ENCODE data around the gene SSTR3. TPM values are rescaled to one million over a fixed set of nuclear protein-coding genes. Genes with fewer than 3 reads are reported as not detected.
"Not testable (repeated sequence)": the region's sequence is repeated elsewhere in the genome, so short reads cannot be mapped to it uniquely, and the experiment has no call there.

SSTR3 gene
- total RNA-seq, 2 experiments from 2014 or later, result 3.5 to 3.6 TPM

DNA sequence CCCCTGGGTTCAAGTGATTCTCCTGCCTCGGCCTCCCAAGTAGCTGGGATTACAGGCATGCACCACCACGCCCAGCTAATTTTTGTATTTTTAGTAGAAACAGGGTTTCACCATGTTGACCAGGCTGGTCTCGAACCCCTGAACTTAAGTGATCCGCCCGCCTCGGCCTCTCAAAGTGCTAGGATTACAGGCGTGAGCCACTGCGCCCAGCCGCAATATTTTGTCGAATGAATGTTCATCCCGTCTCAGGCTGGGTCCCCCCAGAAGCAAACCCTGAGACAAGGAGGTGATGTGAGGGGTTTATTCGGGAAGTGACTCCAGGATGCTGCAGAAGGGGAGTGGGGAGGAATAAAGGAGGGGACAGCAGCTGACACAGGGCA, 21.1 kb upstream of the SSTR3 start:
- POLR2A ChIA-PET, result interaction anchor here (1.9 to 7.4 kb wide), 2 partner anchors 8 to 14 kb away, joined by 8 to 278 read pairs; partner anchors contain the start of gene RAC2
- H3K27ac Mint-ChIP-seq, result peak overlapping the region; percentile 87
- H3K27me3 Mint-ChIP-seq (ENCODE audit: low read depth); H3K9me3 Mint-ChIP-seq (ENCODE audit: insufficient read depth); ATAC-seq; DNase-seq: not testable (repeated sequence)
- CTCF ChIA-PET, result interaction anchor here (0.8 to 2.0 kb wide), 2 partner anchors 9 to 27 kb away, joined by 3 to 9 read pairs; no protein-coding TSS in a partner anchor
- H3K36me3 Mint-ChIP-seq (ENCODE audit: low read depth), result peaks cover 94% of the 10 kb centered on the region
- peak overlapping the region; percentile 99 for H3K4me3 Mint-ChIP-seq
- peaks cover 97% of the 10 kb centered on the region for H3K4me1 Mint-ChIP-seq (ENCODE audit: low read depth)

DNA sequence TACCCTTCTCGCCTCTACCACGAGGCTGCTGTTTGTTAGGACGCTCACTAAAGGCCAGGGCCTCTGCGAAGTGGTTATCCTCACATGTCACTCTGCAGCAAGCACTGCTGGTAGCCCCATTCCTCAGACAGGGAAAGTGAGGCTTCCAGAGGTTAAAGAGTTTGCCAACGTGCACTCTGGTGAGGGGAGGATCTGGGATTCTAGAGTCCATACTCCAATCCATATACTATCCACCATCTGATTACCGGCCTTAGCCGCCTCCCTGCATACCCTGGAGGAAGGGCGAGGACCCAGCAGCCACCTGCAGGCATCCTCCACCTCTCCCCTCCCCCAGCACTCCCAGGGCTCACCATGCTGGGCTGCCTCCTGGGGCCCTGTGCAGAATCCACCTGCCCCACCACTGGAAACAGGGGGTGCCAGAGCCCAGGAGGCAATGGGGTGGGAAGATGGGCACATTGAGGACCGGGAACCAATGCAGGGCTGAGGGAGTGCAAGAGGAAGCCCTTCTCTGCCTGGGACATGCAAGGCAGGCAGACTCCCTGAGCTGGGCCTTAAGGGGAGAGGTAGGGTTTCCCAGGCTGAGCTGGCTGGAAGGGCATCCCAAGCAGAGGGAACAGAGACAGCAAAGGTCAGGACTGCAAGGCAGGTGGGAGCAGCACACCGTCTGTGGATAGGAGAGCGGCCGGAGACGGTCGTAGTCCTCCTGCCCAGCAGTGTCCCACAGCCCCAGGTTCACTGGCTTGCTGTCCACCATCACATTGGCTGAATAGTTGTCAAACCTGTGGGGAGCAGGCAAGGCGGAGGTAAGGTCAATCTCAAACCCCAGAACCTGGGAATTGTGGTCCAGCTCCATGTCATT, 20.1 kb upstream of the SSTR3 start:
- peak overlapping the region; percentile 80 for H3K4me3 Mint-ChIP-seq
- ChIA-PET POLR2A (interaction anchor here (0.7 to 7.4 kb wide), 5 partner anchors 9 to 83 kb away, joined by 3 to 278 read pairs (median 8); partner anchors contain the start of genes IL2RB and RAC2), CTCF (interaction anchor here (1.2 to 4.3 kb wide), 3 partner anchors 10 to 13 kb away, joined by 4 to 66 read pairs (median 9); partner anchors contain the start of gene RAC2)
- H3K9me3 Mint-ChIP-seq (ENCODE audit: insufficient read depth), result no peaks in the 10 kb centered on the region
- DNase-seq (peak; percentile 36), ATAC-seq (no peak)
- H3K4me1 Mint-ChIP-seq (ENCODE audit: low read depth), result peaks cover 97% of the 10 kb centered on the region
- H3K36me3 Mint-ChIP-seq (ENCODE audit: low read depth), result peaks cover 90% of the 10 kb centered on the region
- H3K27me3 Mint-ChIP-seq (ENCODE audit: low read depth), result no peaks in the 10 kb centered on the region
- H3K27ac Mint-ChIP-seq, result peak overlapping the region; percentile 100

DNA sequence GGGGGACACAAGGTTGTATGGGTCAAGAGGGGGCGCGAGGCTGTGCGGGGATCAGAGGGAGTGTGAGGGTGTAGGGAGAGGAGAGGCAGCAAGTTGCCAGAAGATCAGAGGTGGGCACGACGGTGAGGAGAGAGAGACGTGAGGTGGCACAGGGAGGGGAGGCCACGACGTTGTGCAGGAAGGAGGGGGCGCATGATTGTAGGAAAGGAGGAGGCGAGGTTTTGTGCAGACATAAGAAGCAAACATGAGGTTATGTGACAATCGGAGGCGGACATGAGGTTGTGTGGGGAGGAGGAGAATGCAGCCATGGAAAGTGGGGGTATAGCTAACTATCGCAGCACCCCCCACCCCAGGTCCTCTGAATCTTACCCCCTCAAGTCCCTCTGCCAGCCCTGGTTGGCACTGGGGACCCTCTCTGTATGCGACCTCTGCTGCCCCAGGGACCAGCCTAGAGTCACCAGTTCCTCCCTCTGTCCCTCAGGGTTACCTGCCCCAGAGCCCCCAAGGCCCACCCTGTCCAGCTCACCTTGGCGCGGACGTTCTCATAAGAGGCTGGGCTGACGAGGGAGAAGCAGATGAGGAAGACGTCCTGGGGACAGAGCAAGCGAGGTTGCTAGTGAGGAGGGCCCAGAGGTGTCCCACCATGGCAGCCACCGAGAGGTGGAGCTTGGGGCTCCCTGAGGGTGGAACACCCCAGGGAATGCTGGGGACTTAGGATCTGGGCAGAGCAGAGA, 19.3 kb upstream of the SSTR3 start:
- ChIA-PET CTCF (interaction anchor here (1.2 to 4.3 kb wide), 6 partner anchors 11 to 227 kb away, joined by 3 to 66 read pairs (median 16); partner anchors contain the start of gene RAC2), POLR2A (interaction anchor here (1.2 to 7.4 kb wide), 3 partner anchors 10 to 82 kb away, joined by 4 to 278 read pairs (median 91); partner anchors contain the start of genes IL2RB and RAC2)
- H3K27me3 Mint-ChIP-seq (ENCODE audit: low read depth), result no peaks in the 10 kb centered on the region
- DNase-seq, result peak; percentile 67
- no peak for ATAC-seq
- H3K4me3 Mint-ChIP-seq, result peak overlapping the region; percentile 80
- H3K4me1 Mint-ChIP-seq (ENCODE audit: low read depth), result peaks cover 90% of the 10 kb centered on the region
- no peaks in the 10 kb centered on the region for H3K9me3 Mint-ChIP-seq (ENCODE audit: insufficient read depth)
- H3K27ac Mint-ChIP-seq, result peak overlapping the region; percentile 100
- H3K36me3 Mint-ChIP-seq (ENCODE audit: low read depth), result peaks cover 83% of the 10 kb centered on the region

DNA sequence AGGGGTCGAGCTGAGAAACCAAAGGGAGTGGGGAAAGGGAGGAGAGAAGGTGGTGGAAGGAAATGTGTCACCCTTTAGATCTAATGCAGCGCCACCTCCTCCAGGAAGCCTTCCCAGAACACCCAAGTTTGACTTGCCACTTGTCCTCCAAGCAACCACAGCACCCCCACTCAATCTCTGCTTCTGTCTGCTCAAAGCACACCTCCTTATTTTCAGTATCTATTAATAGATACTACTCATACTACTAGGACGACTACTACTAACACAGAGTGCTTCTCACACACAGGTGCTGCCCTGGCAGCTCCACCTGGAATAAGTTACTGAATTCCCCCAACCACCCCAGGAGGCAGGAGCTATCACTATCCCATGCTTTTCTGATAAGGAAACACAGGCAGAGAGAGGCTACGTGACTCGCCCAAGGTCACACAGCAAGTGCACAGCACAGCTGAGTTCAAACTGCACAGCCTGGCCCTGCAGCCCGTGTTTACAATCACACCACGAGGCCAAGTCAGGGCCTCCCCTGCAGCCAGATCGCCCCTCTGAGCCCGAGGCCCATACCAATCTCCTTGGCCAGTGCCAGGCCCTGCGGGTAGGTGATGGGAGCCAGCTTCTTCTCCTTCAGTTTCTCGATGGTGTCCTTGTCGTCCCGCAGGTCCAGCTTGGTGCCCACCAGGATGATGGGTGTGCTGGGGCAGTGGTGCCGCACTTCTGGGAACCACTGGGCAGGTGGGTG, 18.6 kb upstream of the SSTR3 start:
- ATAC-seq (peak; percentile 29), DNase-seq (peak; percentile 91)
- peaks cover 83% of the 10 kb centered on the region for H3K36me3 Mint-ChIP-seq (ENCODE audit: low read depth)
- H3K27me3 Mint-ChIP-seq (ENCODE audit: low read depth), result no peaks in the 10 kb centered on the region
- peaks cover 90% of the 10 kb centered on the region for H3K4me1 Mint-ChIP-seq (ENCODE audit: low read depth)
- ChIA-PET CTCF (interaction anchor here (0.9 to 4.3 kb wide), 9 partner anchors 9 to 228 kb away, joined by 3 to 66 read pairs (median 9); partner anchors contain the start of gene RAC2), POLR2A (interaction anchor here (0.7 to 7.4 kb wide), 5 partner anchors 11 to 106 kb away, joined by 3 to 278 read pairs (median 4); partner anchors contain the start of genes IL2RB and RAC2)
- no peaks in the 10 kb centered on the region for H3K9me3 Mint-ChIP-seq (ENCODE audit: insufficient read depth)
- H3K27ac Mint-ChIP-seq, result peak overlapping the region; percentile 100
- H3K4me3 Mint-ChIP-seq, result peak overlapping the region; percentile 80

DNA sequence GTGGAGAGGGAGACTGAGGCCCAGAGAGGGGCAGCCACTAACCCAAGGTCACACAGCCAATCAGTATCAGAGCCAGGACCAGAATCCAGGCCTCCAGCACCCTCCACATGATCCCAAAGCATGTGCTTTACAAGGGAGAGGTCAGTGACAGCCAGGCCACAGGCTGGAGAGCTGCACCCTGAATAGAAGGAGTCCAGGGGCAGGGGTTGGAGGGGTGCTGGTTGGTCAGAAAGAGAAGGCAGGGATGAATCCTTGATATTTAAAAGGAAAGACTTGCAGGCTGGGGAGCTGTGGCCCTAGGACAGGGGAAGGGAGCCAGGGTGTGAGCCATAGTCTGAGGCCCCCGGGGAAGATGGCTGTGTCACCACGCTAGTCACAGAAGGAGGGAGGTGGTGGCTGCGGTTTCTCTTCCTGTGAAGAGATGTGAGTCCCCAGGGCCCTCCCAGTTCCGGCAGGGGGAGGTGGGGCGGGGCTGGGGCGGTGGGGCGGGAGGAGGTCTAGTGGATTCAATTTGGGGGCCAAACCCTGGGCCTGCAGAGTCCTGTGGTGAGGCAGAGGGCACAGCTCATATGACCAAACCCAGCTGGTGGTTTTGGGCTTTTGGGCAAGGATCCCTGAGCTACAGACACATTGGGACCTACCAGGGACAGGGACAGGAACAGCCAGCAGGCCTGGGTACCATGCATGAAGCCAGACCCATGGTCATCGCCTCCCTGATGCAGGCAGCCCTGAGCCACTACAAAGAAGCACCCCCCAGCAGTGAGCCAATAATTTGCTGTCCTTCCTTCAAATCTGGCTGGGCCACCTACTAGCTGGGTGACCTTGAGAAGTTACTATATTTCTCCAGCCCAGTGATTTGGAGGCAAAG, 17.8 kb upstream of the SSTR3 start:
- peaks cover 90% of the 10 kb centered on the region for H3K4me1 Mint-ChIP-seq (ENCODE audit: low read depth)
- H3K27me3 Mint-ChIP-seq (ENCODE audit: low read depth), result no peaks in the 10 kb centered on the region
- CTCF ChIA-PET, result interaction anchor here (0.8 to 4.3 kb wide), 17 partner anchors 8 to 243 kb away, joined by 3 to 66 read pairs (median 4); partner anchors contain the start of gene RAC2
- H3K36me3 Mint-ChIP-seq (ENCODE audit: low read depth), result peaks cover 83% of the 10 kb centered on the region
- peak; percentile 76 for ATAC-seq
- H3K4me3 Mint-ChIP-seq, result peak overlapping the region; percentile 80
- peak overlapping the region; percentile 100 for H3K27ac Mint-ChIP-seq
- H3K9me3 Mint-ChIP-seq (ENCODE audit: insufficient read depth), result no peaks in the 10 kb centered on the region
- DNase-seq, result peak; percentile 97
- POLR2A ChIA-PET, result interaction anchor here (0.7 to 7.4 kb wide), 13 partner anchors 11 to 255 kb away, joined by 3 to 278 read pairs (median 4); partner anchors contain the start of genes C1QTNF6, IL2RB and RAC2

DNA sequence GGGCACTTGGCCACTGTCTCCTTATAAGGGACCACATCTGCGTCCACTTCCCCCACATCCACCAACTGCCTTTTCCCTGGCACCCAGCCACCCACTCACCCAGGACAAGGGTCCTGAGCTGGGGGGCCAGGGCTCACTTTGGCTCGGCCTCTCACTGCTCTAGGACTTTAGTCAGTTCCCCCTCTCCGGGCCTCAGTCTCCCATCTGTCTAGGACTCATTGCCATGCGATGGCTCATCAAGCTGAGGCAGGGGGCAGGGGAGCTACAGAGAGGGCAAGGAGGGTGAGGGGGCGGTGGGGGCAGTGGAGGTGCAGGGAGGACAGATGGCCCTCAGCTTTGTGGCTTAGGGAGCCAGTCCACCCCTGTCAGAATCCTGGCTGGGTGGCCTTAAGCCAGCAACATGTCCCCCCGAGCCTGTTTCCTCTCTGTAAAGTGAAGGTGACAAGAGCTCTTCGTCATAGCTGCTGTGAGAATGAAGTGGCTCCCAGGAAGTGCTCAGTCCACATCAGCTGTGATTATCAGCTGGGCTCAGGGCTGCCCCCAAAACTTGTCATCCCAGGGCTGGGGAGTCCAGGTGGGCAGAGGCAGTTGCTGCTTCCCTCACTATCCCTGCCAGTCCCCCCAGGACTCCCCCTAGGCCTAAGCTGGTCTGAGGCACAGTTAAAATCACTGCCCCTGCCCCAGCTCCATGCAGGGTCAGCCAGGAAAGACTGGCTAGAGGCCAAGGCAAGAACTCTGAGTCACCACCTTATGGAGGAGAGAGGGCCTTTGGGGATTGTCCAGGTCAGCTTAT, 16.9 kb upstream of the SSTR3 start:
- Mint-ChIP-seq H3K27ac (peak overlapping the region; percentile 100), H3K27me3 (ENCODE audit: low read depth) (no peaks in the 10 kb centered on the region), H3K4me3 (peak overlapping the region; percentile 80), H3K4me1 (ENCODE audit: low read depth) (peaks cover 90% of the 10 kb centered on the region), H3K9me3 (ENCODE audit: insufficient read depth) (peaks cover 2% of the 10 kb centered on the region), H3K36me3 (ENCODE audit: low read depth) (peaks cover 83% of the 10 kb centered on the region)
- ChIA-PET CTCF (interaction anchor here (0.8 to 4.3 kb wide), 15 partner anchors 9 to 244 kb away, joined by 3 to 66 read pairs (median 4); partner anchors contain the start of gene RAC2), POLR2A (interaction anchor here (0.7 to 7.4 kb wide), 14 partner anchors 10 to 256 kb away, joined by 3 to 278 read pairs (median 4); partner anchors contain the start of genes C1QTNF6, IL2RB and RAC2)
- DNase-seq (peak; percentile 74), ATAC-seq (peak; percentile 7)

DNA sequence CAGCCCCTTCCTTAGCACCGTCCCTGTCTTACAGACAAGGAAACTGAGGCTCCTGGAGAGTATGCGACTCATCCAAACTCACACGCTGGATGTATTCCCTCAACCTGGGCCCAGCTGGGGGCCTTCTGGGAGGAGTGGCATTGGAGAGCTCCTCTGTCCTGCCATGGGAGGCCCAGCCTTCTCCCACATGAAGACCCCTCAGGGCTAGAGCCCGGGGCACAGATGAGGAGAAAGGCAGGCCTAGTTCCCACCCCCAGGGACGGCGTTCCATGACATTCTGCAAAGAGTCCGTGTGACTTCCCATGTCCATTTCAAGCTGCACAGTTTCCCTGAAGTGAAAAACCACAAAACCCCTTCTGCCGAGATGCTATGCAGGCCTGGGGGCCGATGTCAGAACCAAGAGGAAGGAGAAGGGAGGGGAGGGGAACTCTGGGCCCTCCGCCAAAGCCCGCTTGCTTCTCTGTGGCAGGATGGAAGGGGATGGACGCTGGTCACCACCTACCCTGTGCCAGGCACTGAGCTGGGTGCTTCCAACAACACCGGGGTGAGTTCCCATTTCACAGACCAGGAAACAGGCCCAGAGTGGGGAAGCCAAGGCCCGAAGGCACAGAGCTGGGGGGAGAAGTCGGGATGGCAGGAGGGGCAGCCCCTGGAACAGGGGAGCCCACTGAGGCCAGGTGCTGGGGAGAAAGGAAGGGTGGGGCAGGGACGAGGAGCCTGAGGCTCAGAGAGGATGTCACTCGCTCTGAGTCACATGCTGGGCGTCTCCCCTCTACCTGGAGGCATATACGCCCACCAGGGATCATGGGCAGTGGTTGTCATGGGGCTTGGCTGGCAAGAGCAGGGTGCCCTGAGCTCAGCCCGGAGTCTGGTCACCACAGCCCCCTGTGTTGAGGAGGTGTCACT, 16.1 kb upstream of the SSTR3 start:
- peak; percentile 74 for DNase-seq
- no peaks in the 10 kb centered on the region for H3K27me3 Mint-ChIP-seq (ENCODE audit: low read depth)
- H3K36me3 Mint-ChIP-seq (ENCODE audit: low read depth), result peaks cover 83% of the 10 kb centered on the region
- CTCF ChIA-PET, result interaction anchor here (0.9 to 4.3 kb wide), 13 partner anchors 9 to 149 kb away, joined by 3 to 66 read pairs (median 6); partner anchors contain the start of gene RAC2
- H3K27ac Mint-ChIP-seq, result peak overlapping the region; percentile 100
- POLR2A ChIA-PET, result interaction anchor here (0.8 to 7.4 kb wide), 9 partner anchors 9 to 256 kb away, joined by 3 to 278 read pairs (median 6); partner anchors contain the start of genes IL2RB and RAC2
- peak overlapping the region; percentile 80 for H3K4me3 Mint-ChIP-seq
- peaks cover 90% of the 10 kb centered on the region for H3K4me1 Mint-ChIP-seq (ENCODE audit: low read depth)
- peaks cover 3% of the 10 kb centered on the region for H3K9me3 Mint-ChIP-seq (ENCODE audit: insufficient read depth)
- ATAC-seq, result peak; percentile 20

DNA sequence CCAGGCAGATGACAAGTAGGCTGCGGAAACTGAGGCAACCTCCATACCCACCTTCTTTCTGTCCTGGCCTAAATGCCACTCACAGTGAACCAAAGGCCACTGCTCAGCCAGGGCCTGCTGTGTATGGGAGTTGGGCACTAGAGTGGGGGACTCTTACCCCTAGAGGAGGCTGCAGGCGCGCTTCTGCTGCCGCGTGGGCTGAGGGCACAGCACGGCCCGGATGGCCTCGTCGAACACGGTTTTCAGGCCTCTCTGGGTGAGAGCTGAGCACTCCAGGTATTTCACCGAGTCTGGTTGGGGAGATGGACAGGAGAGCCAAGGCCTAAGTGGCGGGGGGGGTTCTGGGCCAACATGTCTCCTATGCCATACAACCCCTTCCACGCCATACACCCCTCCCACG, 14.2 kb upstream of the SSTR3 start:
- peaks cover 91% of the 10 kb centered on the region for H3K4me1 Mint-ChIP-seq (ENCODE audit: low read depth)
- ATAC-seq (no peak), DNase-seq (no peak)
- H3K27ac Mint-ChIP-seq, result peak overlapping the region; percentile 96
- peaks cover 8% of the 10 kb centered on the region for H3K9me3 Mint-ChIP-seq (ENCODE audit: insufficient read depth)
- POLR2A ChIA-PET, result interaction anchor here (12.2 kb wide), 1 partner anchor 15 kb away, joined by 249 read pairs; the partner anchor contains the start of gene RAC2
- peaks cover 84% of the 10 kb centered on the region for H3K36me3 Mint-ChIP-seq (ENCODE audit: low read depth)
- no peak overlapping the region for H3K4me3 Mint-ChIP-seq
- CTCF ChIA-PET, result interaction anchor here (1.2 to 5.0 kb wide), 2 partner anchors 27 to 34 kb away, joined by 4 to 47 read pairs; no protein-coding TSS in a partner anchor
- no peaks in the 10 kb centered on the region for H3K27me3 Mint-ChIP-seq (ENCODE audit: low read depth)
